Trophoblast cell (in vitro differentiated cells and primary cell): Measurements from ENCODE around the gene RPRM.
"Not testable (repeated sequence)": the region's sequence is repeated elsewhere in the genome, so short reads cannot be mapped to it uniquely, and the experiment has no call there.

ENCODE experiments used
- DNase-seq, 2 donors: peaks; one replicate each; pipeline ENCODE4 v3.0.0-alpha.2; 2016
- H2AFZ ChIP-seq: 2 replicates; pipeline ENCODE4 v1.6.1; 2013; ENCODE audit warnings: low read length, moderate library complexity, mild to moderate bottlenecking; ENCODE audit not compliant: insufficient read depth, poor library complexity
- H2AK5ac ChIP-seq: 2 replicates; pipeline ENCODE4 v1.6.1; 2013; ENCODE audit warnings: mild to moderate bottlenecking, low read length
- H2BK120ac ChIP-seq: 2 replicates; pipeline ENCODE4 v1.6.1; 2013; ENCODE audit warnings: low read length, mild to moderate bottlenecking, moderate library complexity; ENCODE audit not compliant: insufficient read depth, poor library complexity
- H2BK12ac ChIP-seq: 2 replicates; pipeline ENCODE4 v1.6.1; 2013; ENCODE audit warnings: mild to moderate bottlenecking, low read length, moderate library complexity
- H2BK5ac ChIP-seq: 2 replicates; pipeline ENCODE4 v1.6.1; 2013; ENCODE audit warnings: low read length, low read depth, moderate library complexity, mild to moderate bottlenecking; ENCODE audit not compliant: poor library complexity
- H3K14ac ChIP-seq: 2 replicates; pipeline ENCODE4 v1.6.1; 2013; ENCODE audit warnings: mild to moderate bottlenecking, low read length
- H3K18ac ChIP-seq: 2 replicates; pipeline ENCODE4 v1.6.1; 2013; ENCODE audit warnings: mild to moderate bottlenecking, low read length
- H3K23ac ChIP-seq: 2 replicates; pipeline ENCODE4 v1.6.1; 2013; ENCODE audit warnings: low read length
- H3K27ac ChIP-seq: 2 replicates; pipeline ENCODE4 v1.5.1; 2013; ENCODE audit warnings: low read depth, mild to moderate bottlenecking, inconsistent platforms, low read length, moderate library complexity
- H3K27me3 ChIP-seq: 2 replicates; pipeline ENCODE4 v1.6.1; 2013; ENCODE audit warnings: inconsistent platforms, mild to moderate bottlenecking, low read length, moderate library complexity; ENCODE audit not compliant: insufficient read depth
- H3K36me3 ChIP-seq, 2 experiments: 1 replicate in 1 of 2; 2 replicates in 1 of 2; pipeline ENCODE4 v1.6.1; 2013; ENCODE audit warnings: low read length in 2 of 2, mild to moderate bottlenecking in 2 of 2, moderate library complexity in 1 of 2; ENCODE audit not compliant: insufficient read depth in 2 of 2, control insufficient read depth in 1 of 2
- H3K4ac ChIP-seq: 2 replicates; pipeline ENCODE4 v1.6.1; 2013; ENCODE audit warnings: low read depth, mild to moderate bottlenecking, low read length, moderate library complexity
- H3K4me1 ChIP-seq, 2 experiments: 1 replicate in 1 of 2; 2 replicates in 1 of 2; pipeline ENCODE4 v1.6.1; 2013; ENCODE audit warnings: low read length in 2 of 2, mild to moderate bottlenecking in 2 of 2, moderate library complexity in 1 of 2; ENCODE audit not compliant: insufficient read depth in 2 of 2, control insufficient read depth in 1 of 2
- H3K4me2 ChIP-seq: 2 replicates; pipeline ENCODE4 v1.6.1; 2013; ENCODE audit warnings: inconsistent platforms, mild to moderate bottlenecking, low read length, moderate library complexity
- H3K4me3 ChIP-seq: 2 replicates; pipeline ENCODE4 v1.5.1; 2013; ENCODE audit warnings: mild to moderate bottlenecking, low read depth, low read length, inconsistent platforms
- H3K79me1 ChIP-seq: one replicate; pipeline ENCODE4 v1.6.1; 2013; ENCODE audit warnings: low read length
- H3K79me2 ChIP-seq: 2 replicates; pipeline ENCODE4 v1.6.1; 2013; ENCODE audit warnings: low read length, mild to moderate bottlenecking; ENCODE audit not compliant: control insufficient read depth, insufficient read depth, poor library complexity
- H3K9ac ChIP-seq: 2 replicates; pipeline ENCODE4 v1.6.1; 2013; ENCODE audit warnings: mild to moderate bottlenecking, low read length
- H3K9me3 ChIP-seq: 2 replicates; pipeline ENCODE4 v1.6.1; 2013; ENCODE audit warnings: low read depth, mild to moderate bottlenecking, control low read depth, inconsistent platforms, low read length; ENCODE audit not compliant: insufficient read depth
- H4K12ac ChIP-seq: 2 replicates; pipeline ENCODE4 v1.6.1; 2013; ENCODE audit warnings: low read depth, mild to moderate bottlenecking, low read length, moderate library complexity
- H4K8ac ChIP-seq: 2 replicates; pipeline ENCODE4 v1.6.1; 2013; ENCODE audit warnings: low read depth, mild to moderate bottlenecking, low read length, moderate library complexity
- H4K91ac ChIP-seq: one replicate; pipeline ENCODE4 v1.6.1; 2013; ENCODE audit warnings: low read depth, mild to moderate bottlenecking, low read length, moderate library complexity
- WGBS: extraction: QIAGEN DNeasy Blood & Tissue Kit; methylation state at CpG from one replicate; pipeline ENCODE4 v1.1.7; 2013; ENCODE audit warnings: missing lambda C conversion rate; ENCODE audit not compliant: insufficient read length, insufficient coverage; ENCODE audit errors: extremely low coverage; 5-methylcytosine and 5-hydroxymethylcytosine counted together

Gene RPRM

GRCh38 chr2:153509133-153509532, 30.6 kb upstream of the RPRM start:
- Histone ChIP-seq H4K8ac (no peak overlapping the region), H3K27ac (no peak overlapping the region), H3K79me2 (no peaks in the 10 kb centered on the region), H2BK12ac (no peak overlapping the region), H3K4ac (no peak overlapping the region), H2BK120ac (no peak overlapping the region), H4K12ac (no peak overlapping the region), H3K18ac (no peak overlapping the region), H3K4me2 (no peak overlapping the region), H3K27me3 (no peaks in the 10 kb centered on the region), H3K79me1 (no peaks in the 10 kb centered on the region), H3K14ac (no peak overlapping the region), H3K36me3 (no peaks in the 10 kb centered on the region), H4K91ac (no peak overlapping the region), H3K9ac (no peak overlapping the region), H2BK5ac (no peak overlapping the region), H2AFZ (no peak overlapping the region), H2AK5ac (no peak overlapping the region), H3K4me1 (no peaks in the 10 kb centered on the region), H3K23ac (no peak overlapping the region), H3K9me3 (peaks cover 3% of the 10 kb centered on the region), H3K4me3 (no peak overlapping the region)
- DNase-seq: no peak
- WGBS: no CpG with 5 or more reads among the region's 15 CpGs

- H3K9ac ChIP-seq, H2BK12ac ChIP-seq, H3K4ac ChIP-seq, H3K23ac ChIP-seq, H3K14ac ChIP-seq, H3K4me1 ChIP-seq, H3K79me2 ChIP-seq, H3K36me3 ChIP-seq, H3K4me3 ChIP-seq, H2BK5ac ChIP-seq, H3K4me2 ChIP-seq, H2AFZ ChIP-seq, DNase-seq, H3K27ac ChIP-seq, H3K18ac ChIP-seq, H3K79me1 ChIP-seq, H2BK120ac ChIP-seq, H4K8ac ChIP-seq, H3K27me3 ChIP-seq, H4K91ac ChIP-seq, H4K12ac ChIP-seq, H2AK5ac ChIP-seq, H3K9me3 ChIP-seq: not testable (repeated sequence)
These were observed 27.9 kb upstream of the RPRM start for GRCh38 chr2:153506499-153506898.

- no peak for DNase-seq
- no peak overlapping the region for H3K4me2 ChIP-seq
These were observed 20.9 kb upstream of the RPRM start for GRCh38 chr2:153499439-153499838.

GRCh38 chr2:153497938-153498629, 19.5 kb upstream of the RPRM start:
- Histone ChIP-seq H3K9ac (no peak overlapping the region), H3K9me3 (no peaks in the 10 kb centered on the region), H2AFZ (no peak overlapping the region), H3K4me2 (no peak overlapping the region), H3K4me3 (no peak overlapping the region), H3K4ac (no peak overlapping the region), H2AK5ac (no peak overlapping the region), H3K18ac (no peak overlapping the region), H2BK5ac (no peak overlapping the region), H3K36me3 (no peaks in the 10 kb centered on the region), H3K14ac (no peak overlapping the region), H2BK120ac (no peak overlapping the region), H4K8ac (no peak overlapping the region), H3K4me1 (no peaks in the 10 kb centered on the region), H3K79me2 (no peaks in the 10 kb centered on the region), H3K27ac (no peak overlapping the region), H4K91ac (no peak overlapping the region), H2BK12ac (no peak overlapping the region), H3K23ac (no peak overlapping the region), H4K12ac (no peak overlapping the region), H3K27me3 (no peaks in the 10 kb centered on the region), H3K79me1 (no peaks in the 10 kb centered on the region)
- peak in 1 of 2 donors; percentile 16 for DNase-seq
- no CpG with 5 or more reads among the region's 14 CpGs for WGBS

More at GRCh38 chr2:153499439-153499838, 20.9 kb upstream of the RPRM start:
- no peak overlapping the region for H4K91ac ChIP-seq
- no peak overlapping the region for H2BK5ac ChIP-seq
- H3K18ac ChIP-seq: no peak overlapping the region
- no peaks in the 10 kb centered on the region for H3K9me3 ChIP-seq
- no peak overlapping the region for H3K4me3 ChIP-seq
- H4K8ac ChIP-seq: no peak overlapping the region
- H4K12ac ChIP-seq: no peak overlapping the region
- no peak overlapping the region for H3K9ac ChIP-seq
- no peak overlapping the region for H2AK5ac ChIP-seq
- no peak overlapping the region for H2AFZ ChIP-seq
- H3K14ac ChIP-seq: no peak overlapping the region
- no peaks in the 10 kb centered on the region for H3K36me3 ChIP-seq
- no peaks in the 10 kb centered on the region for H3K4me1 ChIP-seq
- H3K4ac ChIP-seq: no peak overlapping the region
- H2BK12ac ChIP-seq: no peak overlapping the region
- no peaks in the 10 kb centered on the region for H3K79me1 ChIP-seq
- no peaks in the 10 kb centered on the region for H3K79me2 ChIP-seq
- H3K23ac ChIP-seq: no peak overlapping the region
- no peak overlapping the region for H3K27ac ChIP-seq
- H2BK120ac ChIP-seq: no peak overlapping the region
- no peaks in the 10 kb centered on the region for H3K27me3 ChIP-seq
- no CpG with 5 or more reads among the region's 5 CpGs for WGBS
